ENCODE measurements around the gene ZNF473.

Gene ZNF473

GRCh38 chr19:50025794-50026549, at the start of gene ZNF473:
ZNF473 (plus strand) TSS chr19:50026005; CDS start chr19:50031083, 5,078 bp downstream.
- peak; percentile 87 to 92 for DNase-seq

- DNase-seq = no peak
Observed at GRCh38 chr19:49976496-49976895, 49.3 kb upstream of the ZNF473 start.

GRCh38 chr19:49977076-49977475, 48.7 kb upstream of the ZNF473 start:
- DNase-seq = no peak

GRCh38 chr19:49977881-49978280, 47.9 kb upstream of the ZNF473 start:
- no peak for DNase-seq

GRCh38 chr19:49978324-49978723, 47.5 kb upstream of the ZNF473 start:
- DNase-seq = no peak

- no peak for DNase-seq
Observed at GRCh38 chr19:49981603-49982593, 43.9 kb upstream of the ZNF473 start.

- peak; percentile 75 to 84 for DNase-seq
Observed at GRCh38 chr19:49983645-49984229, 42.1 kb upstream of the ZNF473 start.

GRCh38 chr19:49984491-49984890, 41.3 kb upstream of the ZNF473 start:
- DNase-seq = no peak

GRCh38 chr19:49985871-49986270, 39.9 kb upstream of the ZNF473 start:
- DNase-seq = no peak

GRCh38 chr19:49986354-49986753, 39.5 kb upstream of the ZNF473 start:
- DNase-seq = no peak

- peak; percentile 61 to 72 for DNase-seq
Observed at GRCh38 chr19:49987159-49987698, 38.6 kb upstream of the ZNF473 start.

GRCh38 chr19:49988007-49988406, 37.8 kb upstream of the ZNF473 start:
- no peak for DNase-seq

GRCh38 chr19:49988433-49988832, 37.4 kb upstream of the ZNF473 start:
- DNase-seq = no peak

GRCh38 chr19:49997709-49998108, 28.1 kb upstream of the ZNF473 start:
- no peak for DNase-seq

- no peak for DNase-seq
Observed at GRCh38 chr19:49999371-50000010, 26.3 kb upstream of the ZNF473 start.

GRCh38 chr19:50000038-50000840, 25.6 kb upstream of the ZNF473 start:
- DNase-seq = no peak

- no peak for DNase-seq
Observed at GRCh38 chr19:50000841-50001557, 24.8 kb upstream of the ZNF473 start.

- no peak for DNase-seq
Observed at GRCh38 chr19:50001775-50002174, 24.0 kb upstream of the ZNF473 start.

- no peak for DNase-seq
Observed at GRCh38 chr19:50002386-50002960, 23.3 kb upstream of the ZNF473 start.

GRCh38 chr19:50003254-50003788, 22.5 kb upstream of the ZNF473 start:
- DNase-seq = no peak
